H9 (cell line): ENCODE results near the gene SMLR1. TPM values are rescaled to one million over a fixed set of nuclear protein-coding genes. Genes with fewer than 3 reads are reported as not detected.

ENCODE experiments used
- DNase-seq: peaks from one replicate; pipeline ENCODE4 v3.0.0-alpha.2; 2017
- H2AFZ ChIP-seq: one replicate; pipeline ENCODE4 v1.6.1; 2013; ENCODE audit warnings: mild to moderate bottlenecking, low read length, control low read depth, moderate library complexity
- H2AK5ac ChIP-seq: 2 replicates; pipeline ENCODE4 v1.6.1; 2013; ENCODE audit warnings: low read length, control low read depth, mixed read lengths; ENCODE audit not compliant: insufficient read length
- H2BK120ac ChIP-seq: one replicate; pipeline ENCODE4 v1.6.1; 2013; ENCODE audit warnings: low read depth, mild to moderate bottlenecking, low read length, control low read depth, inconsistent platforms; ENCODE audit not compliant: poor library complexity, severe bottlenecking
- H2BK12ac ChIP-seq: 2 replicates; pipeline ENCODE4 v1.6.1; 2013; ENCODE audit warnings: low read length, control low read depth, mixed read lengths, low read depth; ENCODE audit not compliant: insufficient read length
- H2BK15ac ChIP-seq: 2 replicates; pipeline ENCODE4 v1.6.1; 2013; ENCODE audit warnings: low read depth, low read length, control low read depth
- H2BK20ac ChIP-seq: one replicate; pipeline ENCODE4 v1.6.1; 2013; ENCODE audit warnings: low read depth, mild to moderate bottlenecking, low read length, control low read depth, inconsistent platforms; ENCODE audit not compliant: poor library complexity, severe bottlenecking
- H2BK5ac ChIP-seq: 2 replicates; pipeline ENCODE4 v1.6.1; 2013; ENCODE audit warnings: low read length, control low read depth, mixed read lengths; ENCODE audit not compliant: insufficient read length
- H3K14ac ChIP-seq: 2 replicates; pipeline ENCODE4 v1.6.1; 2013; ENCODE audit warnings: low read length, control low read depth; ENCODE audit not compliant: insufficient read depth
- H3K18ac ChIP-seq: 2 replicates; pipeline ENCODE4 v1.6.1; 2013; ENCODE audit warnings: low read depth, mild to moderate bottlenecking, mixed read lengths, low read length, control low read depth; ENCODE audit not compliant: insufficient read length
- H3K23ac ChIP-seq: 2 replicates; pipeline ENCODE4 v1.6.1; 2013; ENCODE audit warnings: low read length, control low read depth, mixed read lengths, low read depth; ENCODE audit not compliant: insufficient read length
- H3K23me2 ChIP-seq: 2 replicates; pipeline ENCODE4 v1.6.1; 2013; ENCODE audit warnings: low read depth, mild to moderate bottlenecking, mixed read lengths, low read length, control low read depth; ENCODE audit not compliant: insufficient read length, poor library complexity, severe bottlenecking
- H3K27ac ChIP-seq: 2 replicates; pipeline ENCODE4 v1.5.1; 2013; ENCODE audit warnings: low read length, control low read depth, mixed read lengths, low read depth; ENCODE audit not compliant: insufficient read length
- H3K27me3 ChIP-seq: 2 replicates; pipeline ENCODE4 v1.6.1; 2013; ENCODE audit warnings: low read length, control low read depth, inconsistent platforms; ENCODE audit not compliant: insufficient read depth
- H3K4ac ChIP-seq: 2 replicates; pipeline ENCODE4 v1.6.1; 2013; ENCODE audit warnings: low read depth, mild to moderate bottlenecking, control low read depth, inconsistent platforms, low read length, moderate library complexity
- H3K4me1 ChIP-seq: 2 replicates; pipeline ENCODE4 v1.6.1; 2013; ENCODE audit warnings: low read length, control low read depth, inconsistent platforms; ENCODE audit not compliant: insufficient read depth
- H3K4me2 ChIP-seq: 2 replicates; pipeline ENCODE4 v1.6.1; 2013; ENCODE audit warnings: low read length, control low read depth, mixed read lengths; ENCODE audit not compliant: insufficient read length, insufficient read depth
- H3K56ac ChIP-seq: 2 replicates; pipeline ENCODE4 v1.6.1; 2013; ENCODE audit warnings: low read depth, mild to moderate bottlenecking, mixed read lengths, low read length, control low read depth; ENCODE audit not compliant: insufficient read length
- H3K79me1 ChIP-seq: 2 replicates; pipeline ENCODE4 v1.6.1; 2013; ENCODE audit warnings: low read depth, mild to moderate bottlenecking, moderate library complexity, low read length, control low read depth, inconsistent platforms; ENCODE audit not compliant: insufficient read depth, poor library complexity, severe bottlenecking
- H3K79me2 ChIP-seq: 2 replicates; pipeline ENCODE4 v1.6.1; 2013; ENCODE audit warnings: low read length, control low read depth, inconsistent platforms; ENCODE audit not compliant: insufficient read depth
- H3K9ac ChIP-seq: 2 replicates; pipeline ENCODE4 v1.6.1; 2013; ENCODE audit warnings: low read length, control low read depth, mixed read lengths; ENCODE audit not compliant: insufficient read length; ENCODE audit errors: extremely low read depth
- H3K9me3 ChIP-seq: one replicate; pipeline ENCODE4 v1.6.1; 2013; ENCODE audit warnings: low read depth, low read length, inconsistent platforms; ENCODE audit not compliant: control insufficient read depth
- H3T11ph ChIP-seq: one replicate; pipeline ENCODE4 v1.6.1; 2013; ENCODE audit warnings: mild to moderate bottlenecking, low read length, control low read depth, inconsistent platforms
- H4K20me1 ChIP-seq: one replicate; pipeline ENCODE4 v1.6.1; 2013; ENCODE audit not compliant: control insufficient read depth, insufficient read length, insufficient read depth
- H4K5ac ChIP-seq: 2 replicates; pipeline ENCODE4 v1.6.1; 2013; ENCODE audit warnings: low read depth, mild to moderate bottlenecking, mixed read lengths, low read length, control low read depth; ENCODE audit not compliant: insufficient read length
- H4K8ac ChIP-seq: replicated peaks from 2 replicates; pipeline ENCODE4 v1.6.1; 2013; ENCODE audit warnings: low read length, control low read depth, mixed read lengths, low read depth; ENCODE audit not compliant: insufficient read length
- H4K91ac ChIP-seq: 2 replicates; pipeline ENCODE4 v1.6.1; 2013; ENCODE audit warnings: low read depth, mild to moderate bottlenecking, moderate library complexity, mixed read lengths, low read length, control low read depth; ENCODE audit not compliant: insufficient read length
- H3K27ac Mint-ChIP-seq, 3 experiments: 2 replicates in 2 of 3; 3 replicates in 1 of 3; pipeline ENCODE4 v1.8.0; 2020 to 2021; ENCODE audit warnings: mixed read lengths in 3 of 3, mild to moderate bottlenecking in 1 of 3, moderate library complexity in 1 of 3
- H3K27me3 Mint-ChIP-seq: 2 replicates; pipeline ENCODE4 v1.8.0; 2021; ENCODE audit warnings: low read depth, mild to moderate bottlenecking, moderate library complexity, mixed read lengths
- H3K36me3 Mint-ChIP-seq, 3 experiments: 2 replicates in 2 of 3; 3 replicates in 1 of 3; pipeline ENCODE4 v1.8.0; 2020 to 2021; ENCODE audit warnings: low read depth in 3 of 3, mixed read lengths in 3 of 3; ENCODE audit not compliant: insufficient read depth in 1 of 3
- H3K4me1 Mint-ChIP-seq, 2 experiments: 2 replicates each; pipeline ENCODE4 v1.8.0; 2020; ENCODE audit warnings: mixed read lengths in 2 of 2
- H3K4me3 Mint-ChIP-seq, 2 experiments: 2 replicates in 1 of 2; 3 replicates in 1 of 2; pipeline ENCODE4 v1.8.0; 2020 to 2021; ENCODE audit warnings: mild to moderate bottlenecking in 2 of 2, mixed read lengths in 2 of 2, moderate library complexity in 1 of 2
- H3K9me3 Mint-ChIP-seq, 2 experiments: 2 replicates in 1 of 2; 3 replicates in 1 of 2; pipeline ENCODE4 v1.8.0; 2020; ENCODE audit warnings: mild to moderate bottlenecking in 2 of 2, mixed read lengths in 2 of 2, moderate library complexity in 1 of 2
- WGBS: extraction: QIAGEN DNeasy Blood & Tissue Kit; methylation state at CpG from one replicate; pipeline ENCODE4 v1.1.7; 2013; ENCODE audit warnings: missing lambda C conversion rate, low lambda C conversion rate, mixed read lengths; ENCODE audit not compliant: insufficient read length; ENCODE audit errors: extremely low coverage; 5-methylcytosine and 5-hydroxymethylcytosine counted together
- total RNA-seq: library from RNA; stranded (reverse); gene quantifications from 2 replicates; pipeline ENCODE4 v1.2.1, GENCODE V29; 2021
- TF ChIP-seq, protein P1 (sequence below): fragments of 200-600 bp; sonication (generic); conservative IDR thresholded peaks from 3 replicates; pipeline ENCODE4 v1.8.0; 2021; ENCODE audit warnings: antibody characterized with exemption, mild to moderate bottlenecking

The SMLR1 gene
- total RNA-seq, 1 experiment from 2014 or later: not detected

GRCh38 chr6:130879826-130880225 lies 52.6 kb downstream of the SMLR1 start:
- Histone ChIP-seq H3K4me2 (no peak overlapping the region), H3K4me1 (no peaks in the 10 kb centered on the region), H3K27me3 (no peaks in the 10 kb centered on the region), H2BK20ac (no peak overlapping the region), H3K79me2 (no peaks in the 10 kb centered on the region), H3K56ac (no peak overlapping the region), H3K27ac (no peak overlapping the region), H3K23me2 (no peaks in the 10 kb centered on the region), H3K18ac (no peak overlapping the region), H2AFZ (no peak overlapping the region), H3K14ac (no peak overlapping the region), H3K4ac (no peak overlapping the region), H2BK12ac (no peak overlapping the region), H2BK120ac (no peak overlapping the region), H3K9me3 (no peaks in the 10 kb centered on the region), H3T11ph (no peak overlapping the region), H3K23ac (no peak overlapping the region), H4K8ac (no peak overlapping the region), H2BK5ac (no peak overlapping the region), H4K20me1 (no peaks in the 10 kb centered on the region), H4K5ac (no peak overlapping the region), H2BK15ac (no peak overlapping the region), H3K79me1 (no peaks in the 10 kb centered on the region), H4K91ac (no peak overlapping the region), H3K9ac (no peak overlapping the region), H2AK5ac (no peak overlapping the region)
- H3K27me3 Mint-ChIP-seq: no peaks in the 10 kb centered on the region
- TF ChIP-seq, protein P1, sequence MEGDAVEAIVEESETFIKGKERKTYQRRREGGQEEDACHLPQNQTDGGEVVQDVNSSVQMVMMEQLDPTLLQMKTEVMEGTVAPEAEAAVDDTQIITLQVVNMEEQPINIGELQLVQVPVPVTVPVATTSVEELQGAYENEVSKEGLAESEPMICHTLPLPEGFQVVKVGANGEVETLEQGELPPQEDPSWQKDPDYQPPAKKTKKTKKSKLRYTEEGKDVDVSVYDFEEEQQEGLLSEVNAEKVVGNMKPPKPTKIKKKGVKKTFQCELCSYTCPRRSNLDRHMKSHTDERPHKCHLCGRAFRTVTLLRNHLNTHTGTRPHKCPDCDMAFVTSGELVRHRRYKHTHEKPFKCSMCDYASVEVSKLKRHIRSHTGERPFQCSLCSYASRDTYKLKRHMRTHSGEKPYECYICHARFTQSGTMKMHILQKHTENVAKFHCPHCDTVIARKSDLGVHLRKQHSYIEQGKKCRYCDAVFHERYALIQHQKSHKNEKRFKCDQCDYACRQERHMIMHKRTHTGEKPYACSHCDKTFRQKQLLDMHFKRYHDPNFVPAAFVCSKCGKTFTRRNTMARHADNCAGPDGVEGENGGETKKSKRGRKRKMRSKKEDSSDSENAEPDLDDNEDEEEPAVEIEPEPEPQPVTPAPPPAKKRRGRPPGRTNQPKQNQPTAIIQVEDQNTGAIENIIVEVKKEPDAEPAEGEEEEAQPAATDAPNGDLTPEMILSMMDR: no peak
- no CpG with 5 or more reads among the region's 6 CpGs for WGBS
- peaks cover 0 to 2% (median 0%) of the 10 kb centered on the region in 3 experiments; a peak in 2 of 7 replicates for H3K36me3 Mint-ChIP-seq
- H3K9me3 Mint-ChIP-seq: no peaks in the 10 kb centered on the region
- no peak for DNase-seq
- H3K27ac Mint-ChIP-seq: no peak overlapping the region
- H3K4me3 Mint-ChIP-seq: no peak overlapping the region
- H3K4me1 Mint-ChIP-seq: no peaks in the 10 kb centered on the region
